HG03280 (cell line): ENCODE results near the gene COL6A2.
"Not testable (repeated sequence)": the region's sequence is repeated elsewhere in the genome, so short reads cannot be mapped to it uniquely, and the experiment has no call there.

Experiments used
- ATAC-seq: cut with Tn5 transposase; IDR thresholded peaks from one replicate; pipeline ENCODE4 v1.9.1; 2021; ENCODE audit warnings: mild to moderate bottlenecking, moderate library complexity; ENCODE audit not compliant: unreplicated experiment

Gene COL6A2

GRCh38 chr21:46097336-46098293, at the start of gene COL6A2:
Gene COL6A2 (plus strand): TSS chr21:46098112.
- ATAC-seq = no peak

DNA sequence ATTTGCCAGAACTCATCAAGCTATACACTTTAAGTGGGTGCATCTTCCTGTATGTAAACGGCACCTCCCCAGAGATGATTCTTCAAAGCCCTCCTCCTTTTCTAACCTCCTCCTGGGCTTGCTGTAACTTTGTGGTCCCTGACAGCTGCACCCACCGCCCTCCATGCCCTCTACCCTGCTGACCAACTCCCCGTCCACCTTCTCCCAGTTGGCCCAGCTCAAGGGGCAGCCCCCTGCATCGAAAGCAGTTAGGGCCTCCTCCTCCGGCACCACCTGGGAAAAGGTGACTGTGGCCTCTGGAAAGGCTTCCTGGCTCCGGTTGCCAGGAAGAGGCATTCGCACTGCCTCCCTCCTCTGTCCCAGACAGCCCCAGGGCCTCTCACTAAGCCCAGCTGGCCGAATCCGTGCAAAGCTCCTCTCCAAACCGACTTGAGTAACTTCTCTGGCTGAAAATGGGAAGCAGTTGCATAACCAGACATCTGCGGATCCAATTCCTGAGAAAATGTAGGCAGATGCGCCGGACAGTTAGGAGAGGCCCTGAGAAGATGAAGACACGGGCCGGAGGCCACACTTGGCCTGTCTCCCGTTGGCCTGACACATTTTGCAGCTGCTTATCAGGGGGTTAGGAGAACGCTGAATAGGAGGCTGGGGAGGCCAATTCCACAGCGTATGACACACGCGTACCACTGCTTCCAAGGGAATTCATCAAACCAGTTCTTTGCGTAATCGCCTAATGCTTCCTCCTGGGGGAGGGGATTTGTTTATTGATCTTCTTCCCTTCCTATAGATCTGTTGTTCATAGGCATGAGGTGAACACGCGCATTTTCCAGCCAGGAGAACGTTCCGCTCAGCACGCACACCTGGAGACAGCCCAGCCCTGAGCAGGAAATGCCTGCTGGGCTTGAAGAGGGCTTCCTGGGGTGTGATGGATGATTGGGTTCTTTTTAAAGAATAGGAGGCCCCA, 48.7 kb upstream of the COL6A2 start:
- no peak for ATAC-seq

- ATAC-seq = no peak
Observed at GRCh38 chr21:46049890-46050667, 47.8 kb upstream of the COL6A2 start.

DNA sequence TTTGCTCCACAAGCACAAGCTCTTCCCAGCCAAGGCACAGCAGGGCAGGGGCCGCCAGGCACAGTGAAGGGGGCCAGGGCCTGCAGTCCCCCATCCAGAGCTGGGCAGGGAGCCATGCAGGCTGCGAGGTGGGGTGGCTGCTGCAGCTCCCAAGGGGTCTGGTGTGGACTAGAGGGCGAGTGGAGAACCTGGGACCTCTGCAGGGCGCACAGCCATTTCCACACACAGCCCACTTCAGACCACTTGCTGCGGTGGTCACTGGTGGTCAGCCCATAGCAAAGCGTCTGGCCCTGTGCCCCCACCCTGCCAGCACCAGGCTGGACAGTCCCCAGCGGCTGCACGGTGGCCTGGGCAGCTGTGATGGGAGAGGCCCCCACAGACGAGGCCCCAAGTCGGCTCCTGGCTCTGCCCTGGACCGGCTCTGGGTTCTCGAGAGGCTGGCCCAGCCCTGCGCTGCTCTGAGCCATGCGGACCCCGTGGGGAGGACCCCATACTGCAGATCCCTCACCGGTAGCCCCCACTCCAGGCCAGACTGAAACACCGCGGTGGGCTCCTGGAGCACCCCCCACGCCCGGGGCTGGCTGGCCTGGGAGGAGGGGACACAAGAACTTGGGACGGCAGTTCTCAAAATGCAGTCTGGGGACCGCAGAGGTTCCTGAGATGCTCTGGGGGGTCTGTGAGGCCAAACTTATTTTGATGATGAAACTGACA, 47.1 kb upstream of the COL6A2 start:
- ATAC-seq = no peak

DNA sequence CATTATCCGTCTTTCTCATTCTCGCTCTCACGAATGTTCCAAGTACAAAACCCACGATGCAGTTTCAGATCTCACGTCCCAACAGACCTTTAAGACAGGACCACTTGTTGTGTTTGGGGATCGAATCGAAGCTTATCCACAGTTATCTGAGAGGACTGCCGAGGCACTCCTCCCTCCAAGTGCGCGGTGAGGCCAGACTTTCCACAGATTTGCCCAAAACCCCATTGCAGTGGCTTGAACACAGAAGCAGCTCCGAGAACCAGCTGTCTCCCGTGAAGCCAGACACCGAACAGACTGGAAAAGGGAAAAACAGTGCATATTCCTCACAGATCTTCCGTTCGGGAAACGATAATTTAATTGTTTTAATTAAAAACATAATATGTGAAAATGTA, 46.5 kb upstream of the COL6A2 start:
- no peak for ATAC-seq

DNA sequence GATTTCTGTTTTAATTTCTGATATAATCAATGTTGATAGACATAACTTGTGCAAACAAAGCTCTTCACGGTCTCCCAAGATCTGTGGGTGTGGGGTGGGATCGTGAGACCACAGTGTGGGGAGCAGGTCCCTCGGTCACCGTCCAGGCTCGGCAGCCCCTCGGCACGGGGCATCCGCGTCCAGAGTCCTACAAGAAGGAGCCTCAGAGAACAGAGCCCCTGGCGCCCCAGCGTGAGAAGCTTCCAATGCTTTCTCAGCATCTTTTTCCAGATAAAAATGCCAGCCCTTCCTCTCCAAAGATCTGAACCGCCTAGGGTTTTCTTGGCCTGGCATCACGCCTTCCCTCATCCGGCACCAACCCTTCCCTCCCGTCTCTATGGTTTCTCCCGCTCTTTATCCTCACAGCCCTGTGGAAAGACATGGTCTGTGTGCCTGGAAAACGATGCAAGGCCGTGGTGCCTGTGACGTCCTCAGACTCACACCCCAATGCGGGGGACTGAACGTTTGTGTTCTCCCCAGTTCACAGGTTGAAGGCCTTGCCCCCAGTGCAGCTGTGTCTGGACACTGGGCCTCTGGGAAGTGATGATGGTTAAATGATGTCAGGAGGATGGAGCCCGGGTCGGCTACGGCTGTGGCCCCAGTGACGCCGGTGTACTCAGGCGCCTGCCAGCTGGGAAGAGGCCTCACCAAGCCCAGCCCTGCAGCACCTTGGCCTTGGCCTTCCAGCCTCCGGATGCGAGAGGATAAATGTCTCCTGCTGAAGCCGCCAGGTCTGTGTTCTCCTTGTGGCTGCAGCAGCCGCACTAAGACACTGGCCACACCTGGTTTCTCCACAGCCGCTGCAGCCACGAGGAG, 45.9 kb upstream of the COL6A2 start:
- no peak for ATAC-seq

- no peak for ATAC-seq
Observed at GRCh38 chr21:46052703-46053651, 44.9 kb upstream of the COL6A2 start.

- no peak for ATAC-seq
Observed at GRCh38 chr21:46054031-46054430, 43.9 kb upstream of the COL6A2 start.

- ATAC-seq = no peak
Observed at GRCh38 chr21:46054451-46054881, 43.4 kb upstream of the COL6A2 start.

DNA sequence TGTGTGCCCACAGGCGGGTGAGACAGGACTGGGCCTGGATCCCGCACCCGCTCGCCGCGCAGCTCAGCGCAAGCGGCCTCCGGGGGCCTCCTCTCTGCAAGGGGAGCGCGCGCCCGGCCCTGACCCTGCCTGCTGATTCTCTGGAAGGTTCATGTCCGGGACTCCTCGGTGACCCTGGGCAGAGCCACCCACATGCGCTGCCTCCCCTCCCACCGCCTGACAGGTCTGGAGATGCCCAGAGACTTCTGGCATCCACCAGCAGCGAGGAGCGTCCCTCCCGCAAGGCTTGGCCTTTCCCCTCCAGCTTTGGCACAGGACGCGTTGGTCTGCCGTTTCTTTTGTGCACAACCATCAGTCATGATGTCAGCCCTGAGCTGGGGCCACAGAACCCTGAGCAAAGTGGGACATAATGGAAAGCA, 42.0 kb upstream of the COL6A2 start:
- no peak for ATAC-seq

GRCh38 chr21:46056450-46056903, 41.4 kb upstream of the COL6A2 start:
- no peak for ATAC-seq

GRCh38 chr21:46057111-46057709, 40.7 kb upstream of the COL6A2 start:
- no peak for ATAC-seq

GRCh38 chr21:46057710-46058241, 40.1 kb upstream of the COL6A2 start:
- ATAC-seq = no peak

DNA sequence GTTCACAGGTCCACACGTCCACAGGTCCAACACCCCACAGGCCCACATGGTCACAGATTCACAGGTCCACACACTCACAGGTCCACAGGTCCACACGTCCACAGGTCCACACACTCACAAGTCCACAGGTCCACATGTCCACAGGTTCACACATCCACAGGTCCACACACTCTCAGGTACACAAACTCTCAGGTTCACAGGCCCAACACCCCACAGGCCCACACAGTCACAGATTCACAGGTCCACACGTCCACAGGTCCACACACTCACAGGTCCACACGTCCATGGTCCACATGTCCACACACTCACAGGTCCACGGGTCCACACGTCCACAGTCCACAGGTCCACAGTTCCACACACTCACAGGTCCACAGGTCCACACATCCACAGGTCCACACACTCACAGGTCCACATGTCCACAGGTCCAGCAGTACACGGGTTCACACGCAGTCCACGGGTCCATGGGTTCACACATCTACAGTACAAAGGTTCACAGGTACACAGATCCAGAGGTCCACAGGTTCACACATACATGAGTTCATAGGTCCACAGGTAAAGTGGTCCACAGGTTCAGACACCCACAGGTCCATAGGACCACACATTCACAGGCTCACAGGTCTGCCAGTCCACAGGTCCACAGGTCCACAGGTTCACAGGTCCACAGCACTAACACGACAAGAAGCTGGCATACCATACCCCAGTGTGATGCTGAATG, 39.3 kb upstream of the COL6A2 start:
- no peak for ATAC-seq

DNA sequence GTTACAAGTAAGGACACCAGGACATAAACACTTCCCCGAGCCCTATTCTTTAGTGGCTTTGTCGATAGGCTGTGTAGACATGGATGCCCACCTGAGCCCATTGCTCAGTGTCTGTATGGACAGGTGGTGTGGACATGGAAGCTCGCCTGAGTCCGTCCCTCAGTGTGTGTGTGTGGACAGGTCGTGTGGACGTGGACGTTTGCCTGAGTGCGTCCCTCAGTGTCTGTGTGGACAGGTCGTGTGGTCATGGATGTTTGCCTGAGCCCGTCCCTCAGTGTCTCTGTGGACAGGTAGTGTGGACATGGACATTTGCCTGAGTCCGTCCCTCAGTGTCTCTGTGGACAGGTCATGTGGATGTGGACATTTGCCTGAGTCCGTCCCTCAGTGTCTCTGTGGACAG, 38.7 kb upstream of the COL6A2 start:
- no peak for ATAC-seq

DNA sequence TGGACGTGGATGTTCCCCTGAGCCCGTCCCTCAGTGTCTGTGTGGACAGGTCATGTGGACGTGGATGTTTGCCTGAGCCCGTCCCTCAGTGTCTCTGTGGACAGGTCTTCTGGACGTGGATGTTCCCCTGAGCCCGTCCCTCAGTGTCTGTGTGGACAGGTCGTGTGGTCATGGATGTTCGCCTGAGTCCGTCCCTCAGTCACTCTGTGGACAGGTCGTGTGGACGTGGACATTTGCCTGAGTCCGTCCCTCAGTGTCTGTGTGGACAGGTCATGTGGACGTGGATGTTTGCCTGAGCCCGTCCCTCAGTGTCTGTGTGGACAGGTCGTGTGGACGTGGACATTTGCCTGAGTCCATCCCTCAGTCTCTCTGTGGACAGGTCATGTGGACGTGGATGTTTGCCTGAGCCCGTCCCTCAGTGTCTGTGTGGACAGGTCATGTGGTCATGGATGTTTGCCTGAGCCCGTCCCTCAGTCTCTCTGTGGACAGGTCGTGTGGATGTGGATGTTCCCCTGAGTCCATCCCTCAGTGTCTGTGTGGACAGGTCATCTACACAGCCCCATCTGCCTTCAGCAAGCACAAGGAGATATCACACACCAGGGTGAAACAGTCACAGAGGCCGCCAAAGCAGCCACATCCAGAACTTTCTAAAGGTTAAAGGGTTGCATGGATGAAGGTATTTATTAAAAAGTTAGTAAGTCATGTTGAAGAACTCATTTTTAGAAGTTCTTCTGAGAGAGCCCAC, 38.0 kb upstream of the COL6A2 start:
- not testable (repeated sequence) for ATAC-seq
